Uterus (tissue), 4 donors: Measurements from ENCODE around the gene RER1. TPM values are rescaled to one million over a fixed set of nuclear protein-coding genes. Genes with fewer than 3 reads are reported as not detected.

Source experiments
- DNase-seq, 2 donors: peaks; one replicate each; pipeline ENCODE4 v3.0.0-alpha.2; 2019 to 2020
- H3K27ac ChIP-seq, 2 donors: fragments of 200-600 bp; sonication (generic); 1 replicate in 1 of 2; 2 replicates in 1 of 2; pipeline ENCODE4 v1.5.1; 2016 to 2018
- H3K27me3 ChIP-seq, 2 donors: fragments of 200-600 bp; sonication (generic); one replicate each; pipeline ENCODE4 v1.5.1; 2018 to 2019; ENCODE audit warnings: control low read depth in 1 of 2
- H3K36me3 ChIP-seq, 2 donors: fragments of 200-600 bp; sonication (generic); one replicate each; pipeline ENCODE4 v1.5.1; 2019; ENCODE audit warnings: control low read depth in 1 of 2
- H3K4me1 ChIP-seq, 2 donors: fragments of 200-600 bp; sonication (generic); one replicate each; pipeline ENCODE4 v1.5.1; 2018 to 2019; ENCODE audit warnings: control low read depth in 1 of 2
- H3K4me3 ChIP-seq, 2 donors: fragments of 200-600 bp; sonication (generic); 1 replicate in 1 of 2; 2 replicates in 1 of 2; pipeline ENCODE4 v1.5.1; 2018 to 2019; ENCODE audit warnings: mild to moderate bottlenecking in 1 of 2
- H3K9me3 ChIP-seq, 2 donors: fragments of 200-600 bp; sonication (generic); one replicate each; pipeline ENCODE4 v1.5.1; 2019; ENCODE audit warnings: control low read depth in 1 of 2
- CTCF ChIP-seq, 4 experiments: fragments of 200-600 bp in 2 of 4; fragments of 450-650 bp in 2 of 4; sonication (generic) in 2 of 4; IDR thresholded peaks; one replicate each; pipeline ENCODE4 v1.5.1; 2016 to 2019; ENCODE audit warnings: antibody characterized with exemption in 4 of 4, mild to moderate bottlenecking in 2 of 4, moderate library complexity in 1 of 4
- POLR2A ChIP-seq, 2 donors: fragments of 450-650 bp; IDR thresholded peaks; one replicate each; pipeline ENCODE4 v1.6.1; 2016; ENCODE audit warnings: antibody characterized with exemption in 2 of 2, mild to moderate bottlenecking in 1 of 2, moderate library complexity in 1 of 2
- intact Hi-C: fragments of 100-400 bp; cut with DNase I; formaldehyde crosslinking; loops from one replicate; pipeline ENCODE4 v1.15.1; 2023; ENCODE audit warnings: low total_unique reads
- total RNA-seq, 4 donors: library from RNA; depleted of rRNA in 3 of 4; stranded (reverse); fragments of >200 nt in 3 of 4; gene quantifications; one replicate each; pipeline versions ENCODE4 v1.1.0 to v1.2.4, GENCODE V29; 2014 to 2023
- donor health status: DM: yes; HTN: yes; CAD: no.

RER1 gene
- total RNA-seq, 4 donors from 2014 or later, result 34.1 to 105 (median 57.3) TPM

DNA sequence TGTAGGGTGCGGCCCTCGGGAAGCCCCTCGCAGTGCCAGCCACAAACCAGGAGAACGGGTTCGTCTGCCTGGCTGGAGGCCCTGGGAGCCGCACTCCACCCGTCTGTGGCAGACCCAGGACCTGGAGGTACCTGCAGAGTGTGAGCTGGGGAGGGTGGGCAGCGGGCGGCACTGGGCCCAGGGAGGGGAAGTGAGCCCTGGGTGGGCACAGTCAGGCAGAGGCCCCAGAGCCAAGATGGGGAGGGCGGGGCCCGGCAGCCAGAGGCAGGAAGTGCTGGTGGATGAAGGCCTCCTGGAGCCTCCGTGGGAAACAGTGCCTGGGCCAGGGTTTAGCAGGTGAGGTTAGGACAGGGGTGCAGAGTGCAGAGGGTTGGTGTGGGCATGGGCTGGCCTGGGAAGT lies 24.8 kb downstream of the RER1 start:
- peaks cover 0 to 21% of the 10 kb centered on the region in 2 donors for H3K4me1 ChIP-seq
- H3K27ac ChIP-seq, result no peak overlapping the region
- no peak for TF ChIP-seq POLR2A (IDR thresholded peaks at IDR 0.05)
- no peak for TF ChIP-seq CTCF (IDR thresholded peaks at IDR 0.05)
- H3K4me3 ChIP-seq, result no peak overlapping the region
- H3K9me3 ChIP-seq, result no peaks in the 10 kb centered on the region
- H3K36me3 ChIP-seq, result no peaks in the 10 kb centered on the region
- intact Hi-C loops, result loop anchor here (10.0 kb wide), 2 partner anchors 228 to 1008 kb away; no protein-coding TSS in a partner anchor
- no peak for DNase-seq
- peaks cover 0 to 21% of the 10 kb centered on the region in 2 donors for H3K27me3 ChIP-seq

DNA sequence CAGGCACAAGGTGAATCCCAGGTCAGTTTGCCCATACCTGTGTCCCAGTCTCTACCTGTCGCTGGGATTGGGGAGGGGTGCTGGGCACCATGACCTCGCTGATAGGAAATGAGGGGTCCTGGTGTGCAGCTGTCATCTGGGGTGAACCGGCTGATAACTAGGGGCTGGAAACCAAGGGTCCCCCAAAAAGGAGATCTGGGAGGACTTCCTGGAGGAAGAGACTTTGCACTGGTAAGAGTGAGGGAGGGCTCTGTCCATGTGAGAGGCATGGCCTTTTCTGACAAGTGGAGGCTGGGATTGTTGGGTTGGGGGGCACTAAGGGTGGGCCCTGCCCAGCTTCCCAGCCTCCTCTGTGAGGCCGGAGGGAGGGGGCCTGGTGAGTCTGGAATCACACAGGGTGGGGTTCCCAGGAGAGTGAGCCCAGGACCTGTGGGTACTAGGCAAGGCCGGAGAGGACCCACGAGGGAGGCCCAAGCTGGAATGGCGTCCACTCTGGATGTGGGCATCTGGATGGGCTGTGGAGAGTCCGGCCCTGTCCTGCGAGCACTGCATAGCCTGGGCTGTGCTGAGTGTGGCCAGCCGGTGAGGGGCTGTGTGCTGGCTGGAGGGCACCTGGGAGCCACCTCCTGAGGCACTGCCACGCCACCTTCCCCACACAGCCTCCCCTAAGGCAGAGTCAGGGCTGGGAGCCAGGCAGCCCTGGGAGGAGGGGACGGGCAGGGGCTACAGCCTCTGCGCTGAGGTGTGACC lies 25.6 kb downstream of the RER1 start:
- Histone ChIP-seq H3K9me3 (no peaks in the 10 kb centered on the region), H3K27ac (no peak overlapping the region), H3K4me3 (no peak overlapping the region), H3K4me1 (peaks cover 0 to 16% of the 10 kb centered on the region in 2 donors), H3K27me3 (peaks cover 0 to 21% of the 10 kb centered on the region in 2 donors), H3K36me3 (no peaks in the 10 kb centered on the region)
- DNase-seq, result no peak
- TF ChIP-seq POLR2A (IDR thresholded peaks at IDR 0.05), result no peak
- no peak for TF ChIP-seq CTCF (IDR thresholded peaks at IDR 0.05)
- intact Hi-C loops, result loop anchor here (10.0 kb wide), 2 partner anchors 228 to 1008 kb away; no protein-coding TSS in a partner anchor

DNA sequence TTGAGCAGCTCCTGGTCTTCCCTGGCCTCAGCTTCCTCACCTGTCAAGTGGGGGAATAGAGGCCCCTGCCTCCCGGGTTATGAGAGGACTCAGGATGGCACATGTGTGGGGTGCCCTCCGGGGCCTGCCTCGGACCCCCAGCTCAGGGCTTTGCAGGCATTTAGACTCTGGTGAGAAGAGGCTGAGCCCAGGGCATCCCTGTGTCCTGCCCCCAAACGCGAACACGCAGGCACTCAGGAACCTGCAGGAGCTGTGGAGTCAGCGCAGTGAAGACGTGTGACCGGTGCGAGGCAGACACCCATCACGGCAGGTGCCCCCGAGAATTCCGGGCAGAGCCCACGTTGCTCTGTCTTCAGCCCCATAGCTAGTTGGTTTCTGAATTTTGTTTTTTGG lies 26.2 kb downstream of the RER1 start:
- no peaks in the 10 kb centered on the region for H3K36me3 ChIP-seq
- TF ChIP-seq POLR2A (IDR thresholded peaks at IDR 0.05) (no peak), CTCF (IDR thresholded peaks at IDR 0.05) (no peak)
- no peak overlapping the region for H3K27ac ChIP-seq
- DNase-seq, result no peak
- H3K4me3 ChIP-seq, result no peak overlapping the region
- H3K27me3 ChIP-seq, result peaks cover 0 to 21% of the 10 kb centered on the region in 2 donors
- intact Hi-C loops, result loop anchor here (10.0 kb wide), 2 partner anchors 227 to 1007 kb away; no protein-coding TSS in a partner anchor
- peaks cover 0 to 16% of the 10 kb centered on the region in 2 donors for H3K4me1 ChIP-seq
- no peaks in the 10 kb centered on the region for H3K9me3 ChIP-seq

- Histone ChIP-seq H3K9me3 (no peaks in the 10 kb centered on the region), H3K27ac (no peak overlapping the region), H3K4me1 (peaks cover 0 to 7% of the 10 kb centered on the region in 2 donors), H3K4me3 (no peak overlapping the region), H3K36me3 (no peaks in the 10 kb centered on the region), H3K27me3 (peaks cover 0 to 21% of the 10 kb centered on the region in 2 donors)
- intact Hi-C loops, result loop anchor here (10.0 kb wide), 2 partner anchors 226 to 1006 kb away; no protein-coding TSS in a partner anchor
- TF ChIP-seq CTCF (IDR thresholded peaks at IDR 0.05) (no peak), POLR2A (IDR thresholded peaks at IDR 0.05) (no peak)
- DNase-seq, result no peak
Observed at GRCh38 chr1:2418791-2419320, 27.2 kb downstream of the RER1 start.

DNA sequence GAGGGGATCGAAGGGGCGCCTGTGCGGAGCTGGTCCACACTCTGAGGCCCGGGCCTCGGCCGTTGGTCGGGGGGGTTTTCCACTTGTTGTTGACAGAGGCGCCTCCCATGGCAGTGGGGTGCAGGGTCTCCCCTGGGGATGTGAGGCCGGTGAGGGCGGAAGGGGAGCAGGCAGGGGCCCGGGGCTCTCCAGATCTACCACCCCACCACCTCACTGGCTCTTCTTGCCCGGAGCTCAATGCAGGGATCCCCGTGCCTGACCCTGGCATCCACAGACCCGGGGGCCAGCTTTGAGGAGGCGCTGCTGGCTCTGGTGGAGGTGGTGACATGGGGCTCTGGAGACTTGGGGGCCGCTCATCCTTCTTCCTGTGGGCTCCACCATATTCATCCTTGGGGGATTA lies 27.8 kb downstream of the RER1 start:
- H3K36me3 ChIP-seq, result no peaks in the 10 kb centered on the region
- H3K4me3 ChIP-seq, result no peak overlapping the region
- H3K4me1 ChIP-seq, result peaks cover 0 to 1% of the 10 kb centered on the region in 2 donors
- no peak for DNase-seq
- H3K27me3 ChIP-seq, result peaks cover 0 to 21% of the 10 kb centered on the region in 2 donors
- H3K9me3 ChIP-seq, result no peaks in the 10 kb centered on the region
- intact Hi-C loops, result loop anchor here (10.0 kb wide), 2 partner anchors 225 to 1005 kb away; no protein-coding TSS in a partner anchor
- TF ChIP-seq CTCF (IDR thresholded peaks at IDR 0.05) (no peak), POLR2A (IDR thresholded peaks at IDR 0.05) (no peak)
- no peak overlapping the region for H3K27ac ChIP-seq
